CD4-positive, alpha-beta T cell treated with Interleukin-4 for 4 hours (primary cell): ENCODE measurements around the gene HMCN2.
"Not testable (repeated sequence)": the region's sequence is repeated elsewhere in the genome, so short reads cannot be mapped to it uniquely, and the experiment has no call there.

Source experiments
- DNase-seq: peaks from one replicate; pipeline ENCODE4 v3.0.0-alpha.2; 2020

The HMCN2 gene

DNA sequence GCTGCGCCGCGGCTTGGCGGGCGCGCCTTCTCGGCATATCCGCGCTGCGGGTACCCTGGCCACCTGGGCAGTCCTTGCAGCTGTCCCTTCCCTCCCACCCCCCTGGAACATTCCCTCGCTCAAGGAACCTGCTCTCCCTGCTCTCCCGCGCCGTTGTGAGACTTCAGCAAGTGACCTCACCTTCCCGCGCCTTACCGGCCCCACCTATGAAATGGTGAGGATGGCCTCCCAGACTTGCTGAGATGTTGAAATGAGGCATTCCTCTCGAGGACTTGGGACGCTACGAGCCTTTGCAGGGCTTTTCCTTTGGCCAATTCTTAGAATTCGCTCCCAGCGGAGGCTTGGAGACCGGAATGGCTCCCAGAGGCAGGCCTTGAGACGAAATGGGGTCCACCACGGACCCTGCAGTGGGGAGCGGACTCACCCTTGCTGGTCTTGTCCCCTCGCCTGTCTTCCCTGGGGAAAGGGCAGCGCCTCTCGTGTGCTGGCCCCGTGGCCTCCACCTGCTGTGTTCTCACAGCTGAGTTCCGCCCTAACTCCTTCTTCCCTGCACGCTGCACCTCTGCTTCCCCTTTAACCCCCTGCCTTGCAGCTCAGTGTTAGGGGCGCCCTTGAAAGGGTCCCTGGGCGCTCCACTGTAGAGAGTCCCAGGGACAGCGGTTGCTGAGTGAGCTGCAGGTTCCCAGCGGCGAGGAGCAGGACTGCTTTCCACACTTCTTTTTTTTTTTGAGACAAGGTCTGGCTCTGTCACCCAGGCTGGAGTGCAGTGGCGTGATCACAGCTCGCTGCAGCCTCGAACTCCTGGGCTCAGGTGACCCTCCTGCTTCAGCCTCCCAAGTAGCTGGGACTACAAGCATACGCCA is 907 bp downstream of the HMCN2 start:
- DNase-seq, result no peak

DNA sequence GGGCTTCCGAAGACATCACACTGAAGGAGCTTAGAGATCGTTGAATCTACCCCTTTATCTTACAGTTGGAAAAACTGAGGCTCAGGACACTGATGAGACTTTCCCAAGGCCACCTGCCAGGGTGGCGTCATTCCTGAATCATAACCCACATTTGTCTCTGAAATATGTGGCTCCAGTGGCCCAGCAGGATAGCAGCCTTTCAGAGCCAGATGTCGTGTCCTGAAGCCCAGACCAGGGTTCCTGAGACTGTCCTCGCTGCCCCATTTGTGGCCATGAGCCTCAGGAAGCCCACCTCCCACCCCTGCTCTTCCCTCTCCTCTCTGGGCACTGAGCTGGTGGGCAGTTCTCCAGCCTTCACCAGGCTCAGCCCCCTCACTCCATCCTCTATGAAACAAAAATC is 2.4 kb downstream of the HMCN2 start:
- DNase-seq, result no peak

DNA sequence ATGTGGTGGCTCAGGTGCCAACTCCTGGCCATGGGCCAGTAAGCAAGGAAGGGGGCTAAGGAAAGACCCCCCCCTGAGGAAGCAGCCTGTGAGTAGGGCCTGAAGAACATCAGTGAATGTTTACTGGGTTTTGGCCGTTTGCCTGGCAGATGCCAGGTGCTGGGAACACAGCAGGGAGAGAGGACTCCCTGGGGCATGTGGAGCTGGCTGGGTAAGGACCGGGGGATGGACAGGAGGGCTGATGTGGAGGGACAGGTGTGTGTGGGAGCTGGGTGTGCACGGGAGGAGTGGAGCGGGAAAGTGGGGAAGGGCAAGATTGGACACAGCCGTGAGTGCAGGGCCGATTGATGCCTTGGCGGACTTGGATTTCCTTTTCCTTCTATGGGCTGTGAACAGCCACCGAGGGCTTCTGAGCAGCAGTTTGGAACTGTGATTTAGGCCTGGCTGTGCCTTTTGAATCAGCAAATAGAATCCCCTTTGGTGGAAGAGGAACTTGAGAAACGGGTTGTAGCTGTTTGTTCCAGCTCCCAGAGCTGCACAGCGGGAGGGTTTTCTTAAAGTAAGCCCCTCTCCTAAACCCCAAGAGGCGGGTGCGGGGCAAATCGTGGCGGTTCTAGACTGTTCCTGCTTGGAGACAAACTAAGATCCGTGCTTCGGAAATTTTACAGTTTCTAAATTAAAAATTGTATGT is 3.1 kb downstream of the HMCN2 start:
- no peak for DNase-seq

DNA sequence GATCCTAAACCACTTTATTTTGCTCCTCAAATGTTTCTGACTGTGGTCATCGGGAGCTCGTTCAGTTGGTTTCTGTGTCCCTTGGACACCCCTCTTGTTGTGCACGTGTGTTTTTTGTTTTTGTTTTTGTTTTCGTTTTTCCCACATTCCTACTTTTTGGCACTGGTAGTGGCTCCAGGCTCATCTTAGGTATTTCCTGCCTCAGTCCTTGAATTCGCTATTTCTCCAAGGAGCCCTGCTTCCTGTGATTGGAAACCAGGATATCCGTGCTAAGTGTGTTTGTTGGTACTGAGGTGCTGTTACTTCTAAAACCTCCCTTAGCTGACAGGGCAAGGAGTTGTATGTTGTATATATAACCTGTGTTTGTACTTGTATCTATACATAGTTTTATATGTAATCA is 5.9 kb downstream of the HMCN2 start:
- no peak for DNase-seq

DNA sequence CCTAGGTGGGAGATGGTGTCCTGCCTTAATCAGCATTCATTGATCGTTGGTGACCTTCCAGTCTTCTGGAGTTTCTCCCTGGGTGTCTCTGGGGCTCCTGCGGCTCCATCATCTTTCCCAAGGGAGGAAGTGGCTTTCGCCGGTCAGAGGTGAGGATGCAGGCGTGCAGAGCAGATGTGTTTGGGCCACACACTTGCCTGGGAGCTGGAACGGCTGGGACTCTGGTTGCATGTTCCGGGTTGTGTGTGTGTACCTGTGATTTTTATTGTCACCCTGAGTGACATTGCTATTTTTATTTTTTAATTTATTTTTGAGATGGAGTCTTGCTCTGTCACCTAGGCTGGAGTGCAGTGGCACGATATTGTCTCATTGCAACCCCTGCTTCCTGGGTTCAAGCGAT is 9.6 kb downstream of the HMCN2 start:
- DNase-seq, result no peak

DNA sequence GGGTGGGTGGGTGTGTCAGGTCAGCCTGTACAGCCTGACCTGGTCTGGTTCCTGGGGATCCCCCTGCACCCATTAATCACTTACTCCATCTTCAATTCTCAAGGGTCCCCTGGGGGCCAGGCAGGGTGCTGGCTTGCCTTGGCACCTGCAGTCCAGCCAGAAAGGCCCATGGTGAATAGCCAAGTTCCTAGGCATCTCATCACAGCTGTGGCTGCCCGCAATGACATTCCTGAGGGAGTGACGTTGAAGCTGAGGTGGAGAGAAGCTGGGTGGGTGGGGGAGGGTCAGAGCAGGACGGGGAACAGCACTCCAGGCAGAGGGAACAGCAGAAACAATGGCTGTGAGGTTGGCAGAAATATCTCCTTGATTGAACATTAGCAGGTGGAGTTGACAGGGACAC is 10.6 kb downstream of the HMCN2 start:
- DNase-seq, result no peak

DNA sequence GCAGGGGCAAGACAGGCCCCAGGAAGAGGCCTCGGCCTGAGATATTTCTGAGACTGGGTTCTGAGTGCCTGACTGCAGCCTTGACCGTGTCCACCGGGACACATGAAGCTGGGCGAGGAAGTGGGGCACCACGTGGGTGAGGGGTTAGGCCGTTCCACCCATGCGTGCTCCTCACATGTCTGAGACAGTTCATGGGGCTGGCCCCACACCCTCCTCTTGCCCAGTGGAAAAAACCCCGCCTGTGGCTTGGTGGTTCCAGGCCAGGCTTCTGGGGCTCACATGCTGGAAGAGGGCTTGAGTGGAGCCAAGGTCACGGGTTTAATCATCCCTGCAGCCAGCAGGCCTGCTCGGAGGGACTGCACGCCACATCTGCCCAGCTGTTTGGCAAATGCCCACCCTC is 11.4 kb downstream of the HMCN2 start:
- no peak for DNase-seq

DNA sequence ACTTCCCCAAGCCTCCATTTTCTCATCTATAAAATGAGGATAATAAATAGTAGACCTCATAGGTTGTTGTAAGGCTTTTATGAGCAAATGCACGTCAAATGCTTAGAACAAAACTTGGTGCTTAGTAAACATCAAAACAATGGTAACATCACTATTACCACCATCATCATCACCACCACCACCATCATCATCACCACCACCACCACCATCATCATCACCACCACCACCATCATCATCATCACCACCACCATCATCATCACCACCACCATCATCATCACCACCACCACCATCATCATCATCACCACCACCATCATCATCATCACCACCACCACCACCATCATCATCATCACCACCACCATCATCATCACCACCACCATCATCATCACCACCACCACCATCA is 12.0 kb downstream of the HMCN2 start:
- not testable (repeated sequence) for DNase-seq

DNA sequence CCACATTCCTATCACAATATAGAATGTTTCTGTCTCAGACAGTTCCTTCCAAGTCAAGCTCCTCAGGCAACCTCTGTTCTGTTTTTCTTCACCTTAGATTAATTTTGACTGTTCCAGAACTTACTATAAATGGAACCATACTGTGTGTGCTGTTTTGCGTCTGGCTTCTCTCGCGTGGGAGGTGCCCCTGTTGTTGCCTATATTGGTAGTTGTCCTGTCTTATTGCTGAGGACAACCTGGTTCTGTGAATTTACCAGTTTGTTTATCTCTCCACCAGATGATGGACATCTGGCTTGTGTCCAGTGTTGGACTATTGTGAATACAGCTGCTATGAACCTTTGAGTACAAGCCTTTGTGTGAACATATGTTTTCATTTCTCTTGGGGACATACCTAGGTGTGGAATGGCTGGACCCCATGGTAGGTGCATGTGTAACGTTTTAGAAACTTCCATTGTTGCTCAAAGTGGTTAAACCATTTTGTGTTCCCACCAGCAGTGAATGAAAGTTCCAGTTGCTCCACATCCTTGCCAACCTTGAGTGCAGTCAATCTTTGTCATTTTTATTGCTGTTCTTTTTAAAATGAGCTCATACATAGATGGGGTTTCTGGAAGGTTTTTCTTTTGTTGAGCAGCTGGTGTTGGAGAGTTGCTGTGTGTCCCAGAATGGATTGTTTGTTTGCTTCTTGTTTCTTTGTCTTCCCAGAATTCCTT is 18.1 kb downstream of the HMCN2 start:
- no peak for DNase-seq

DNA sequence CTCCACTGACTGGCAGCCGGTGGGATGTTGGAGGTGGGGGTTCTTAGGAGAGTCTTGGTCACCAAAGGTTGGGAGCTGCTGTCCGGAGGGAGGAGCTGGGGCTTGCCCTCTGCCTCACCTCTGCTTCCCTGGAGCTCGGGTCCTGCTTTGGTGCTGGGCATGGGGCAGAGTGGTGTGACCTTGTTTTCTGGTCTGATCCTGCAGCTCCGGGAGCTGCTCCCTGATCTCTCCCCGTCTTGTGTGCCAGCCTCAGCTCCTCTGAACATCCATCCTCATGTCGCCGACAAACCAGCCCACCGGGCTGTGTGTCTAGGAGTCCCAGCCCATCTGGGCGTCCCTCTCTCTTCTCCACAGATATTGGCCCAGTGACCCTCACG is 18.7 kb downstream of the HMCN2 start:
- DNase-seq, result no peak

DNA sequence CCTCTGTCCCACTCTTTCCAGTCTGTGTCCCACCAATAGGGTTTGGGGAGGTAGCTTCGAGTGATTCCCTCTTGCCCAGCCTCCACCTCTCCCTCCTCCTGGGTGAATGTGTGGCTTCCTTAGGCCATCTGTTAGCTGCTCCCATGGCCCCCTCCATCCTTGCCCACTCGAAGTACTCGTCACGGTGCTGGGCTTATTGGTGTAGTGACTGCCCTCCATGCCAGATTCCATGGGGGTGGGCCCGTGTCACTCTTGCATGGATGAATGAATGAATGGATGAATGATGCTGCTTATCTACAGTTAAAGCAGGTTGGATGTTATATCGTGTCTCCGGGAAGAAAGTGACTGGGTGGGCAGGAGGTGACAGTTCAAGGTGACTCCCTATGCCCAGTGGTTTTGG is 19.1 kb downstream of the HMCN2 start:
- DNase-seq, result no peak

DNA sequence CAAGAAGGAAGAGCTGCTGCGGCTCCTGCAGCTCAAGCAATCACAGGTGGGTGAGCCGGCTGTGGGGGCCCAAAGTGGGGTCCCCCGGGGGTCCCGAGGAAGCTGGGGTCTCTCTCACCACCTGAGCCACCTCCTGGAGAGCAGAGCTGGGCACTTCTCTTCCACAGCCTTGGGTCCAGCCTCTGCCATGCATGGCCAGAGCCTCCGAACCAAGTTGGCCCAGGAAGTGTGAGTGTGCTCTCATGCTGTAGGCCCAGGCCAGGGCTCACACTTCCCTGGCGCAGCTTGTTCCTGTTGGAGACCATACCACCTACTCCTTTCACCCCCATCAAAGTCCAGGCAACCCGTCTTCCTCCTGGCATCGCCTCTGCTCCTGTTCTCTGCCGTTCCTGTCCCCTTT is 19.7 kb downstream of the HMCN2 start:
- DNase-seq, result no peak

DNA sequence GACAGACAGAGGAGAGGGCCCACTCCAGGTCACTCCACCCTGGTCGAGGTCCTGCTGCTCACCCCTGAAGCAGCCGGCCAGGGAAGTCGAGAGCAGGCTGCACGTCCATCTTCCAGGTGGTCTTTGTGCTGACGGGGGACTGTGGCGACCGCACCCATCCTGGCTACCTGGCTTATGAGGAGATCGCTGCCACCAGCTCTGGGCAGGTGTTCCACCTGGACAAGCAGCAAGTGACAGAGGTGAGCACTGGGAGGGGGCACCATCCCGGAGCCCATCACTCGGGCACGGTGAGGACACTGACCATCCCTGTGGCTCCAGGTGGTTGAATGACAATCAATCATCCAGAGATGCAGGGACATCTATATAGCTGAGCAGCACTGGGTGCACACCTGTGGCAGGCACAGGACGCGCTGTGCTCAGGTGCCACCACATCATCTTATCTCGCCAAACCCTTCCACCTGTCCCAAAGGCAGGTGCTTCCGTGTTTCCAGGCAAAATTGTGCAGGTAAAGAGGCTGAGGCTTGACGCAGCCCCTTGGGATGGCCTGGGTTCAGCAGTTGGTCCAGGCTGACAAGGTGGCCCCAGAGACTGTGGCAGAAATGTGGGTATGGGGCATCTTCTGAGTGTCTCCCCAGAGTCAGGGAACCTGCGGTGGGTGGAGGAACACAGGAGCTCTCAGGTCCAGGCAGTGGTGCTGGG is 20.7 kb downstream of the HMCN2 start:
- DNase-seq, result no peak

DNA sequence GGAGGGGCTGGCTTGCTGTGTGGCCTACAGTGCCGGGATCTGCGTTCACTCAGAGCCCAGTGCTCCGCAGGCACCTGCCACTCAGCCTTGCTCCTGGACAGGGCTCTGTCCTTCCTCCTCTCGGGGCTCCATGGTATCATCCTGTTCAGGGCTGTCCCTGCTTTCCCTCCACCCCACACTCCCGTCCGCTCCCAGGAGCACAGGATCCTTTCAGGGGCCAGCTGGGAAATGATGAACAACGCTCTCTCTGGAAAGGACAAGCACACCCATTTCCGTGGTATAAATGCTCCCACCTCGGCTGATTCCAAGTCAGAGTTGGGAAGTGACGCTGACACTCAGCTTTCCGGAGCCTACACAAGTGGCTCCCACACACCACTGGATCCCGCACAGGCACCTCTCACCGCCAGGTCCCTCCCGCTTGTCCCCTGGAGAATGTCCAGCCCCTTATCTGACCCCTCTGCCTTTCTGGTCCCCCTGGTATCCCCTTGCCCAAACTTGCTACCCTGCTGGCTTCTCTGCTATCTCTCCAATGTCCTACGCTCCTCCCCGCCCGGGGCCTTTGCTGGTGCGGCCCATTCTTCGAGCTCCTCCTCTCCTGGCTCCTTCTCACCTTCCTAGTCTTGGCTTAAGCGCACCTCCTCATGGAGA is 21.3 kb downstream of the HMCN2 start:
- no peak for DNase-seq

DNA sequence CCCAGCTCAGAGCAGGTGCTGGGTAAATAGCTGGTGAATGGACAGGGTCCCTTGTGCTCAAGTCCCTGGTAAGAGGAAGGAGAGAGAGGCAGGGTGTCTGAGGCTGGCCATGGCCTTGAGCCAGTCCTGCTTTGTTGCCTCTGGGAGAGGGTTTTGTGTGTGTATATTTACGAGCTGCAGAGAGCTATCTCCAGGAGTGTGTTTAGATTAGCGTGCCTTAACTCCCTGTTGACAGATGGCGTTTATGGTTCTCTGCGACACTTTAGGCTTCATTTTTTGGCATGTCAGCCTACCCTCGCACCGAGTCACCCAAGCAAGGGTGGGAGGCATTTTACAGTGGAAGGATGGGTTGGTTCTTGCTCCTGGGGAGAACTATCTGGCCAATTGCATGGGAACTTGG is 22.2 kb downstream of the HMCN2 start:
- DNase-seq, result no peak

DNA sequence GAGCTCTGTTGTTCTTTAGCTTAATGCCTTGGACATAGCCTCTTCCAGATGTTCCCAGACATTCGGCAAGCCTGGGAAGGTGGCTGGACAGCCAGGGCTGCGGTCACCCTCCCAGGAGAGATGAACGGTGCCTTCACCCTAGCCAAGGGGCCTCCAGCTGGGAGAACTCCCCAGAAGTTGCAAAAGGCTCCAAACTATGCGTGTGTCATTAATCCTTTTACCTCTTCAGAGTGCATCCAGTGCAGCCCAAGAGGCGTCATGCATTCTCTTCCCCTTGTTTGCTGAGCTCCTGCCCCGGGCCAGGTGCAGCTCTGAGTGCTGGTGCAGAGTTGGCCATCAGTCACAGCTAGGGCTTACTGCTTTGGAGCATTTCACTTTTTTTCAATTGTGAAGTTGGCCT is 22.8 kb downstream of the HMCN2 start:
- DNase-seq, result no peak

DNA sequence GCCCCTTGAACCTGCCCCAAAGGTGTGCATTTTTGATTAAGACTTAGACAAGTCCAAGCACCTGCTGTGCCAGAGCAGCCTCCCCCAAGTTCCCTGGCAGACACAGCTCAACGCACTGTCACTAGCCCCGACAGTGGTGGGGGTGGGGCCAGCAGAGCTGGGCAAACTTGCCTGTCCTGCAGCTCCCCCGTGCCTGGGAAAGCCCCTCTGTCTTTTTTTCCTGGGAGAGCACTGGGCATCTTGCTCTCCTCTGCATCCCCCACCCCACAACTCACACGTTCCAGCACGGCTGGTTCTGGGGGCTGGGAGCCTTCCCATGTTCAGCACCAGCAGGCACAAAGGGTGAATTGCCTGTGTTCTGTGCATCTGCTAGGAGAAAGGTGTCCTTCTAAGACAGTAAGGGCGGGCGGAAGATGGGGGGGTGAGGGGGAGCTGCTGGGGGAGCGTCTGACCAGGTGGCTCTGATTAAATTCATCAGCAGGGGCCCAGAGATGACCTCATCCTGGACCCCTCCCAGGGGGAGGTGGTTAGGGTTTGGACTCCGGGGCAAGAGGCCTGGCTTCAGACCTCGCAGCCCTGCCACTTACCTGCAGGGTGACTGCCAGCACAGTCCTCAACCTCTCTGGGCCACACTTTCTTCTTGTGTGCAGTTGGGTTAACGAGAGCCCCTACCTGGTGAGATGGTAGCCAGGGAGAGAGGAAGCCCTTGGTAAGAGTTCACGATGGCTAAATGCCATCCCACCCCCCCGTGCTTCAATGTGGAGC is 23.5 kb downstream of the HMCN2 start:
- DNase-seq, result no peak

DNA sequence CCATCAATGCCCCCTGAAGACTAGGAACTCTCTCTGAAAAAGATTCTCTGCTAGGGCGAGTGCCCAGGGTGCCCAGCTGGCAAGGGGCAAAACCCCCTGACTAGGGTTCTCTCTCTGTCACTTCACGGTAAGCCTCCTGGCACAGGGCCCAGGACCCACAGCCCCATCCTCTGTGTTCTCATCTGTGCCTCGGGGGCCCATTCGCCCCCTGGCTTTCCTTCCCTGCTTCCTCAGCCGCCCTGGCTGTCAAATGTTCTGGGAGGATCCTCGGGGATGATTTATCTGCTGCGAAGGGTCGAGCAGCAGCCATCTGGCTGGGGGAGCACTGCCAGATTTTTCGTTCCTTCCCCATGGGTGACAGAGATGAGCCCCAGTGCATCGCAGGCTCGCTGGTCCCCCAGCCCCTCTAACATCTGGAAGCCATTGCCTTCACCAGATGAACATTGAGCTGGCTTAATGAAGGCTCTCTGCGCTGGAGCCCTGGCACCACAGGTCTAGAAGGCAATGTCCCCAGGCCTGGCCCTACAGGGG is 24.2 kb downstream of the HMCN2 start:
- no peak for DNase-seq

DNA sequence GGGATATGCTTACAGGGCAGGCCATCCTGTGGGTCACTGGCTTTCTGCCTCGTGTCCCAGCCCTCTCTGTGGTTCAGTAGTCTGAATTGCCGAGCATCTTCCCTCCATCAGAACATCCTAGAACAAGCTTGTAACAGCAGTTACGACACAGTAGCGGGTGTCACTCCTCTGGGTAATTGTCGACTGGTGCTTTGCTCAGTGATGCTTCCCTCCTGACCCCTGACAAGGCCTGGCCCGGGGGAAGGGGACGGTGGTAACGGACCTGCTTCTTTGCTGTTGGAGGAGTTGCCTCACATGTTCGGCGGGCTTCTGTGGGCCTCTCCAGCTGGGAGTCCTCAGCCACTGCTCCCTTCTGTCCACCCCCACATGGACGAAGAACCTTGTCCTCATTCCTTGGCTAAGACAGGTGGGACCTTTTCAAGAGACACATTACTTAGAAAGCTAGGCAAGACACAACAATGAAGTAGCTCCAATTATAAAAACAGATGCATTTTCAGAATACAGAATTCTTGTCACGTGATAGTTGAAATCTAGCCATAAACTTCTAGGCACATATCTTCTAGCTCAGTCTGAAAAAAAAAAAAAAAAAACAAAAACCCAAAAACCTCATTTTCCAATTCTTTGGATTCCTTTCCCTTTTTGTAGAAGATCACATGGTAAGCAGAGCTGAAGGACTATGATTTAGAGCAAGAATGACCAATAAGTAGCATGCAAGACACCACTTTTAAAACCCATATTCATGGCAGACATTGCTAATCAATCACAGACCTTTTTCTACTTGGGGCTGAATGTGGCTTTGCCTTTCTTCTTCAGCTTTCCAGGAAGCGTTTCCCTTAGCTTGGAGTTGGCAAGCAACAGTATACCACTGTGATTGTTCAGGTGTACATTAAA is 25.0 kb downstream of the HMCN2 start:
- no peak for DNase-seq

DNA sequence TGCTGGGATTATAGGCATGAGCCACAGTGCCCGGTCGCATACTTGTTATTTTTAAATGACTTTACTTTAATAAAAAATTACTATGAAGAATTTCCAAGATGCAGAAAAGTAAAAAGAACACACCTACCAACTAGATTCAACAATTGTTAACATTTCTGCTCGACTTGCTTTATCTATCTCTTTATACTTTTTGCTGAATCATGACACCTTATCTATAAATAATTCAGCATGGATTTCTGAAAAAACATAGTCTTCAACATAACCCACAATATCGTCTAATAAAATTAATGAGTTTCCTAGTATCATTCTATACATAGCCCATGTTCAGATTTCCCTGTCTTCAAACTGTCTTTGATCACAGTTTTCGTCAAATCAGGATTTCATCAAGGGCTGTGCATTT is 25.9 kb downstream of the HMCN2 start:
- DNase-seq, result no peak

DNA sequence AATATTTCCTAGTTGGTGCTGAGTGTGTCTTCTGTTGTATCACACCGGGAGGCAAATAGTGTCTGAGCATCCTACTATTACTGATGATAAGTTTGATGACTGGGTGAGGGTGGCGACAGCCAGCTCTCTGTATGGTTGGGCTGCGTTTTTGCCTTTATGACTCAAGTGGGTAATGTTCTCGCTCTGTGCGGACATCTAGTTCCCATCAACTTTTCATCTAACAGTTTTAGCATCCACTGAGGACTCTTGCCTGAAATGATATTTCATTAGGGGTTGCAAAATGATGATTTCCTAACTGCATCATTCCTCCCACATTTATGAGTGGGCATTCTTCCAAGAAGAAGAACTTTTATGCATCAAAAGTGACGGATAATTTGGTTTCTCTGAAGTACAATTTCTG is 26.5 kb downstream of the HMCN2 start:
- no peak for DNase-seq
